OCI-M1 (cell line): ENCODE results near the gene PPP1R13B.

ENCODE experiments used
- DNase-seq: peaks from one replicate; lab custom pipeline; 2025; lab: John Stamatoyannopoulos, UW

PPP1R13B gene

DNA sequence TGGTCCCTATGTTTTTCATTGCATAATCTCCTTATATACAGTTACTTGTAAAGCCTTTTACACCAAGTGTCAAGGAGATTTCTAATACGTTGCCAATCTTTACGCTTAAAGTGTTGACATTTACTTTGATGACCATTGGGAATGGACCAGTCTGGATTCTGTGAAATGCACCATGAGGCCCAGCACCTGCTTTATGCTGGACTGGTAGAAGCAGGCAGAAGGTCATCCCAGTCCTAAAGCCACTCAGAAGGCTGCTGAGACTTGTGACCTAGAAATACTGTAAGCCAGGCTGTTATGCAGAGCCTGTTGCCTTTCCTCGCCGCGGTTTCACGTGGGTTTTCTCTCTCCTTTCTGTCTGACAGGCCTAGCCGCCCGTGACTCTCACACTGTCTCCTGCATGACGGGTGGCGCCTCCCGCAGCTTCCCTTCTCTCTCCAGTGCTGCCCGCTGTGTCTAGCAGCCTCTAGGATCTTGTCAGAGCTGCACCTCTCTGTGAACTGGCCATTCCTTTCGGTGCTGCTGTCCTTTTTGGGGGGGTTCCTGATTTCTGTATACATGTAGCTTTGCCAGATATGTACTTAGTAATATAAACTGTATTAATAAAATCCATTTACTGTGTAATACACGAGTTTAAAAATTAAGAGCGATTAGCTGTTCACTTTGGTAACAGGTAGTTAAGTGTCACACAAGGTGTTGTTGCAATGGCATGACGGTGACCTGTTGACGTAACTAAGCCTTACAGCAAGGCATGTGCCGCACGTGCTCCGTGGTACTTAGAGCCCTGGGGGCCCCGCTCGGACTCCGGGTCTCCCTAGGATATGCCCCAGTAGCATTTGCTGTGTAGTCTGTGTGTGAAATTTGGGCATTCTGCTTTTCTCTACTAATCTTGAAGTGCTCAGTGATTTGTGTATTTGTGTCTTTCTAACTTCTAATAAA, 161.8 kb downstream of the PPP1R13B start:
- no peak for DNase-seq

DNA sequence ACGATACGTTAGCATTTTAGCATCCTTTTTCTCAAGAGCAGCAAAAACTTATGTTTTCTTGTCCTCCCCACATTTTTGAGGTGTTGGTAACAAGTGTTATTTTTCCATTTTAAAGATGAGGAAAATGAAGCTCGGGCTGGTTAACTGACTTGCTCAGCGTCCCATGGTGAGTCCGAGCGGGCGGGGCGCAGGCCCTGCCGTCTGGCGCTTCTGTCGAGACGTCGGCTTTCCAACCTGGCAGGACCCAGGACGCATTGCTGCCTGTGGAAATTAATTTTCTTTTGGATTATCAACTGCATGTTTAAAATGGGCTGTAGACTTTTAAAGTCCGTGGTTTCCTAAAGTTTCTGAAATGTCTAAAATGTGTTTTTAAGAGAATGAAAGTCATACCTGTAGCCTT, 162.5 kb downstream of the PPP1R13B start:
- no peak for DNase-seq

DNA sequence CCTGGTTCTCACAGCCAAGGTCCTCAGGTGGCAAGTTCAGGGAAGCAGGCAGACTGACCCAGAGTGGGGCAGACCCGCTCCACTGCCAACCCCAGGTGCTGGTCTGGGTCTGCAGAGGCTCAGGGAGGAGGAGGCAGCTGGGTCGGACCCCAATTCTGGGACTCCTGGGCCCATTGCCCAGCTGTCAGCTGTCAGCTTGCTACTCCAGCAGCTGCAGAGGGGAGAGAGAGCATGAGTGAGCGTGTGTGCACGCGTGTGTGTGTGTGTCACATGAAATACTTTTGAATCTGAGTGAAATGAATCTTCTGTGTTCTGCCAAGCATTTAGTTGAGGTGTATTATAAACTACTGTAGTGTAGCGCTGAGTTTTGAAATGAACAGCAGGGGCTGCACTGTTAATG, 162.9 kb downstream of the PPP1R13B start:
- DNase-seq = no peak
